Astrocyte (in vitro differentiated cells and primary cell): ENCODE measurements around the gene EPHA2.

Experiments
- CTCF ChIP-seq: IDR thresholded peaks from 2 replicates; pipeline ENCODE4 v1.5.1; 2011; ENCODE audit warnings: low read depth, mild to moderate bottlenecking, inconsistent platforms, low read length, moderate library complexity; ENCODE audit not compliant: insufficient read depth
- EZH2 ChIP-seq: IDR thresholded peaks from 2 replicates; pipeline ENCODE4 v1.6.1; 2012; ENCODE audit warnings: mild to moderate bottlenecking, low read length, inconsistent platforms; ENCODE audit not compliant: insufficient read depth

DNA sequence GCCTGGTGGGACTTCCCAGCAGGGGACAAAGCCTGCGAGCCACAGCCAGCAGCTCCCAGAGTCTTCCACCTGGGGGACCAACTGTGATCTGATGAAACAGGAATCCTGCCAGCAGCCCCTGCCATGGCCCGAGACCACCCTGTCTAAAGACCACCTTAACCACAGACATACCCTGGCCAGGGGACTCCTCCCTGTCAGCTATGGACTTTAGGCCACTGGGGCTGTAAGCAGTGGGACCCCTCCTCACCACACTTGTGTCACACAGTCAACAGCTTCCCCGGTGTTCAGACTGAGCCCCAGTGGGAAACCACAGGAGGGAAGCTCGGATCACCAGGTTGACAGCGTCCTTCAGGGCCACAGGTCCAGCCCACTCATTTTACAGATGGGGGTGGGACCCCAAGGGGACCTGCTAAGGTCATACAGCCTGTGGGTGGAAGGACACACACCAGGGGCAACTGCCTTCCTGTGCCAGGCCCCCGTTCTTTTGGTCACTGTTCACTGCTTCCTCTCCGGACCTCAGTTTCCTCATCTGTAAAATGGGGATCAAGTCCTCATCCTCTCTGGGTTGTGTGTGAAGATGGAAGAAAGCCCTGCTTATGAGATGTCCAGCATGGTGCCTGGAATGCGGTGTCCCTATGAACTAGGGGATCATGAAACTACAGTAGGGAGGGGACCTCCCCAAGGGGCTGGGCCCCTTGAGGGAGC lies 11.4 kb downstream of the EPHA2 start:
- TF ChIP-seq CTCF = no peak
- TF ChIP-seq EZH2 = no peak
